ENCODE data around the gene RET.
A peak's percentile ranks its signal among the peaks of the same experiment; 100 is the strongest.

Gene RET

DNA sequence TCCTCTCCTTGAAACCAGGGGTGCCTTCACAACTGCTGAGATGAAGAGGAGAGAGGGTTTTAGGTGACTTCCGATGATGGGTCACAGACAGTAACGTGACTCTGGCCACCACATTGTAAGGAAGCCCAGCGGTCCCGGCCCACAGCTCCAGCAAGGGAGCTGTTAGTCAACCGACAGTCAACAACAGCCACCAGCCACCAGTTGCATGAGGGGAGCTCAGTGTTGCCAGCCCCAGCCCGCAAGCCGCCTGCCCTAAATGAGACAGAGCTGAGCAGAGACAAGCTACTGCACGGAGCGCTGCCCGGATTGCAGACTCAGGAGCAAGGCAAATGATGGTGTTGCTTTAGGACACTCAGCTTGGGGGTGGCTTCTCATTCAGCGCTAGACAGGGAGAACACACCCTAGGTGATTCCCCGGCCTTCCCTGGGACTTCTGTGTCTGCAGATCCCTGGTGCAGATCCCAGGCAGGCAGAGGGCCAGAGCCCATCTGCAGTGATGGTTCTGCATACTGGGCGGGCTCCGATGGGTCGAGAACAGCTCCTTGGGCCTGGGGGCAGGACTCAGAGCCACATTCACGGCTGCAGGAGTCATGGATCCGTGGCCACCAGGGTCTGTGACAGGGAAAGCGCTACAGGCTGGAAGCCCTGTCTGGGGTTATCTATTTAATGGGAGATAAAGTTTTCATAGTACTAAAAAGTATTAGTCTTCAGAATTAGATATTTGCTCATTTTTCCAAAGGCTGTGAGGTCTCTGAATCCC is 14.3 kb upstream of the RET start:
- DNase-seq (ENCODE audit: low spot score): no peak

- no peak for DNase-seq (ENCODE audit: low spot score)
These were observed 12.4 kb upstream of the RET start for GRCh38 chr10:43064331-43065075.

- no peak for DNase-seq (ENCODE audit: low spot score)
These were observed 11.6 kb upstream of the RET start for GRCh38 chr10:43065234-43065633.

DNA sequence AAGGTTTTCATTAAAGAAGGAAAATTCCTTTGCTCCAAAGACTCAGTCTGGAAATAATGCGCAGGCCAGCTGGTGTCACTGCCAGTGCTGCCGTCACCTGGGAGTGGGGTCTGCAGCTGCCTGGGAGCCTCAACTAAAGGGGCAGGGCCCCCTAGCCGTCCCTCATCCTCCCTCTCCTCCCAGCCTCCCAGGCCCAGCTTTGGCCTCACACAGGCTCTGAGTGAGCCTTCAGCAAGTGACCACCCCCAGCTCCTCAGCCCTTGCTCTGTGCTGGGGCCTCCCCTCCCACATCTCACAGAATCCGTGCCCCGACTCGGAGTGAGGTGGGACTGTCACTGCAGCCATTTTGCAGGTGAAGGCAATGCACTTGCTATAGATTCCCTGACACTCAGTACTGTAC is 11.1 kb upstream of the RET start:
- no peak for DNase-seq (ENCODE audit: low spot score)

DNA sequence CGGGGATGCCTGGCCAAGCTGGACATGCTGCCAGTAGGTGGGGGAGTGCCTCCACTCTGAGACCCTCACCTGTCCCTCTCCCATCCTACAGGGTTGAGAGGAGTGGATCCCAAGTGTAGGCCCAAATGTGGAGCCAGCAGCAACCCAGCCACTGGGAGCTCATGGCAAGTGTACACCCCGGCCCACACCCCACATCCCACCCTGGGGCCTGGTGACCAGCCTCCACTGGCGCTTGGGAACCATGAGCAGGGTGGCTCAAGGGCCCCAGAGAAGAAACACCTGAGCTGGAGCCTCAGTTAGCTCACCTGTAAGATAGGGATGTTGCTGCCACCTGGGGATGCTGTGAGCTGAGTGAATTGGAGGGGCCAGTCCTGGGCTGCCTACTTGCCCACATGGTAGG is 10.4 kb upstream of the RET start:
- DNase-seq (ENCODE audit: low spot score): no peak

- DNase-seq (ENCODE audit: low spot score): no peak
These were observed 9.3 kb upstream of the RET start for GRCh38 chr10:43067391-43068135.

GRCh38 chr10:43068136-43068395 is 8.8 kb upstream of the RET start:
- no peak for DNase-seq (ENCODE audit: low spot score)

GRCh38 chr10:43068471-43069210 is 8.2 kb upstream of the RET start:
- DNase-seq (ENCODE audit: low spot score): no peak

GRCh38 chr10:43069211-43069515 is 7.7 kb upstream of the RET start:
- DNase-seq (ENCODE audit: low spot score): no peak

DNA sequence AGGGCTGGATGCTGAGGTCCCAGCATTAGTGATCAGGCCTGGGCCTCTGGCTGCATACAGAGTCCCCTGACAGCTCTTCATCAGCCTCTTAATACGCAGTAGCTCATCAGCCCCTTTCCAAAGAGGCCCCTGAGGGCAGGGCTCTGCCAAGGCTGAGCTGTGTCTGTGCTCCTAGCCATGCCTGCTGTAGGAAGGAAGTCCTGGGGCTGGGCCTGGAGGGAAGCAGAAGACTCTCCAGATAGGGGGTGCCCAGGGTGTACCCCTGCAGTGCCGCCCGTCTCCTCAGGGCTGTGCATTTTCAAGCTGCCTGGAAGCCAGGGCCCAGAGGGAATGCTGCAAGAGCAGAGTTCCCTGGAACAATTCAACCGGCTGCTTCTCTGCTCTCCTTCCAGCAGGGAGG is 7.3 kb upstream of the RET start:
- no peak for DNase-seq (ENCODE audit: low spot score)

- DNase-seq (ENCODE audit: low spot score): no peak
These were observed 6.5 kb upstream of the RET start for GRCh38 chr10:43070121-43071085.

- no peak for DNase-seq (ENCODE audit: low spot score)
These were observed 4.8 kb upstream of the RET start for GRCh38 chr10:43071865-43072650.

- no peak for DNase-seq (ENCODE audit: low spot score)
These were observed 3.7 kb upstream of the RET start for GRCh38 chr10:43073191-43073590.

GRCh38 chr10:43073721-43074120 is 3.1 kb upstream of the RET start:
- DNase-seq (ENCODE audit: low spot score): no peak

GRCh38 chr10:43074409-43074808 is 2.5 kb upstream of the RET start:
- no peak for DNase-seq (ENCODE audit: low spot score)

DNA sequence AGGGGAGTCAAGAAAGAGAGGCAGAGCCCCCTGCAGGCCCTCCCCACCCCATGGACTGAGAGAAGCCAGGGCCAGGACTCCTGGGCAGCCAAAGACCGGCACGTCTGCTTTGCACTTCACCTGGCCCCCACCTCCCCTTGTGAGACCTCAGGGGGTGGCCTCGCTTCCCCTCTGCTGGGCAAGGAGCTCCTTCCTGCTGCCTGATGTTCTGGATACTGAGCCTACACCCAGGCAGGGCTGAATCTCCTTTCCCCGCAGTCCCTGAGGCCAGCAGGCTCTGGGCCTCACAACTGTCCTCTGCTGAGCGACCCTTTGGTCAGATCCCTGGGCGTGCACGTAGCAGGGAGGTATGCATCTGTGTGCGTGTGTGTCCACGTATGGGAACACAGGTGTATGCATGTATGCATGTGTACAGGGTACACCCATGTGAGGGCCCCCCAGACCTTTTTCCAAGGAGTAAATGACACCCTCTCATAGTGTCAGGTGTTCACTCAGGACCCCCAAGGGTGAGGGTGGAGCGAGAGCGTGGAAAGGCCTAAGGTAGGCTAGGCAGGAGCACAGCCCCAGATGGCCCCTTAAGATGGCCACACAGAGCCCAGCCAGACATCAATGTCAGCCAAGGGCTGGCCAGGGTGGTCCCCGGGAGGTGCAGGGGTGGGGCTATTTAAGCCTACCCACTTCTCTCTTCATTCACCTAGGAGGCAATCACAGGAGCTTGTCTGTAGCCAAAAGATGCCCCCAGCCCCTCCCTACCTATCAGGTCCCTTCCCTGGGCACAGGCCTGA is 1.9 kb upstream of the RET start:
- no peak for DNase-seq (ENCODE audit: low spot score)

DNA sequence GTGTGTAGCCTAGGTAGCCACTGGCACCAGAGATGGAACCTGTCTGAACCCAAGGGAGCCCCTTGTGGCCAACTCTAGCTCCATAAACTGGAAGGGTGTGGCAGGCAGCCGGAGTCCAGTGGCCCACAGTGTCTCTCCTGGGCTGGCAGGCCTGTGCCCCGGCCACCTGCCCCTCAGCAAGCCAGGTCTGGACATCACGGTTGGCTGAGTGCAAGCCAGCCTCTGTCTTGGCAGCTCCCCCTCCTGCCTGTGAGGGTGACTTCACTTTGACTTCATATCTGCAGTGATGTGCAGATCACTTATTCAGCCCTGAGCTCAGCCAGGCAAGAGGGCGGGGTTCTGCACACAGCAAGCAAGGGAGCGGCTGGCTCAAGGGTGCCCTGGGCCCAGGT is 1.3 kb upstream of the RET start:
- DNase-seq (ENCODE audit: low spot score): peak; percentile 8

GRCh38 chr10:43076311-43076875 is 476 bp upstream of the RET start:
- DNase-seq (ENCODE audit: low spot score): no peak

- no peak for DNase-seq (ENCODE audit: low spot score)
These were observed 727 bp downstream of the RET start for GRCh38 chr10:43077421-43078171.
